ENCODE results near the gene NRXN3.

DNA sequence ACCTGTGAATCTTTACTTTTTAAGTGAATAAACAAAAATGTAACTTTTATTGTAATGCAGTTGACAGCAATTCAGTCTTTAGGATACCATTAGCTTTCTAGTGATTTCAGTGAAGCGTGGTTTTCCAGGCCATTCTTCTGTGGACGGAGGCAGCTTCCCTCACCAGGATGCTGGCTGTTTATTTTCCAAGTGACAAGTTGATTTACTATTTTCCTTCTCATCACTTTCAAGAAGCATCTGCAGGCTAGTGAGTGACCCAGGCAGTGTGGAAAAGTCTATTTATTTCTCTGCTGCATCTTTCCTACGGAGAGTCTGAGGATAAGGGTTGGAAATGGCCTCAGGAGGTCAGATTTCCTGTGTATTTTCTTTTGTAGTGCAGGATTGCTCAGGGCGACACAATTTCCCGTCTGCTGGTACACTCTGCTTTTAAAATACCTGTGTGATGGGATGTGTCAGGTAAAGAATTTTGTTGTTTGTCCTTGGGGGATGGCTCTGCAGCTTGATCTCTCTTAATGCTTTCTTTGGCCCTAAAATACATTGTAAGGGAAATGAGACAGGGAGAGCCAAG lies 467.8 kb downstream of the NRXN3 start:
- TF ChIP-seq, protein P1, sequence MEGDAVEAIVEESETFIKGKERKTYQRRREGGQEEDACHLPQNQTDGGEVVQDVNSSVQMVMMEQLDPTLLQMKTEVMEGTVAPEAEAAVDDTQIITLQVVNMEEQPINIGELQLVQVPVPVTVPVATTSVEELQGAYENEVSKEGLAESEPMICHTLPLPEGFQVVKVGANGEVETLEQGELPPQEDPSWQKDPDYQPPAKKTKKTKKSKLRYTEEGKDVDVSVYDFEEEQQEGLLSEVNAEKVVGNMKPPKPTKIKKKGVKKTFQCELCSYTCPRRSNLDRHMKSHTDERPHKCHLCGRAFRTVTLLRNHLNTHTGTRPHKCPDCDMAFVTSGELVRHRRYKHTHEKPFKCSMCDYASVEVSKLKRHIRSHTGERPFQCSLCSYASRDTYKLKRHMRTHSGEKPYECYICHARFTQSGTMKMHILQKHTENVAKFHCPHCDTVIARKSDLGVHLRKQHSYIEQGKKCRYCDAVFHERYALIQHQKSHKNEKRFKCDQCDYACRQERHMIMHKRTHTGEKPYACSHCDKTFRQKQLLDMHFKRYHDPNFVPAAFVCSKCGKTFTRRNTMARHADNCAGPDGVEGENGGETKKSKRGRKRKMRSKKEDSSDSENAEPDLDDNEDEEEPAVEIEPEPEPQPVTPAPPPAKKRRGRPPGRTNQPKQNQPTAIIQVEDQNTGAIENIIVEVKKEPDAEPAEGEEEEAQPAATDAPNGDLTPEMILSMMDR (IDR thresholded peaks at IDR 0.05 in 2 of 3, conservative IDR thresholded peaks at IDR 0.05 in 1 of 3; ENCODE audit: borderline replicate concordance in 1 of 3, insufficient read depth in 1 of 3, low read depth in 2 of 3, low read length in 2 of 3) = no peak
- TF ChIP-seq, protein P2, sequence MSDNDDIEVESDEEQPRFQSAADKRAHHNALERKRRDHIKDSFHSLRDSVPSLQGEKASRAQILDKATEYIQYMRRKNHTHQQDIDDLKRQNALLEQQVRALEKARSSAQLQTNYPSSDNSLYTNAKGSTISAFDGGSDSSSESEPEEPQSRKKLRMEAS (IDR thresholded peaks at IDR 0.05) = no peak
- TF ChIP-seq EZH2phosphoT487 (IDR thresholded peaks at IDR 0.05; ENCODE audit: borderline replicate concordance) (no peak), SIN3A (IDR thresholded peaks at IDR 0.05; ENCODE audit: low read depth) (no peak), CEBPB (IDR thresholded peaks at IDR 0.05; ENCODE audit: low read depth) (no peak), ZNF274 (IDR thresholded peaks at IDR 0.05; ENCODE audit: low read depth, low read length) (no peak), EZH2 (IDR thresholded peaks at IDR 0.05) (no peak), POLR2A (IDR thresholded peaks at IDR 0.05; ENCODE audit: borderline replicate concordance, extremely low read depth, insufficient read depth, insufficient read length) (no peak), SP1 (IDR thresholded peaks at IDR 0.05; ENCODE audit: low read depth) (no peak)
- TF ChIP-seq, protein P3, sequence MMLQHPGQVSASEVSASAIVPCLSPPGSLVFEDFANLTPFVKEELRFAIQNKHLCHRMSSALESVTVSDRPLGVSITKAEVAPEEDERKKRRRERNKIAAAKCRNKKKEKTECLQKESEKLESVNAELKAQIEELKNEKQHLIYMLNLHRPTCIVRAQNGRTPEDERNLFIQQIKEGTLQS (IDR thresholded peaks at IDR 0.05) = no peak
- TF ChIP-seq, protein P4, sequence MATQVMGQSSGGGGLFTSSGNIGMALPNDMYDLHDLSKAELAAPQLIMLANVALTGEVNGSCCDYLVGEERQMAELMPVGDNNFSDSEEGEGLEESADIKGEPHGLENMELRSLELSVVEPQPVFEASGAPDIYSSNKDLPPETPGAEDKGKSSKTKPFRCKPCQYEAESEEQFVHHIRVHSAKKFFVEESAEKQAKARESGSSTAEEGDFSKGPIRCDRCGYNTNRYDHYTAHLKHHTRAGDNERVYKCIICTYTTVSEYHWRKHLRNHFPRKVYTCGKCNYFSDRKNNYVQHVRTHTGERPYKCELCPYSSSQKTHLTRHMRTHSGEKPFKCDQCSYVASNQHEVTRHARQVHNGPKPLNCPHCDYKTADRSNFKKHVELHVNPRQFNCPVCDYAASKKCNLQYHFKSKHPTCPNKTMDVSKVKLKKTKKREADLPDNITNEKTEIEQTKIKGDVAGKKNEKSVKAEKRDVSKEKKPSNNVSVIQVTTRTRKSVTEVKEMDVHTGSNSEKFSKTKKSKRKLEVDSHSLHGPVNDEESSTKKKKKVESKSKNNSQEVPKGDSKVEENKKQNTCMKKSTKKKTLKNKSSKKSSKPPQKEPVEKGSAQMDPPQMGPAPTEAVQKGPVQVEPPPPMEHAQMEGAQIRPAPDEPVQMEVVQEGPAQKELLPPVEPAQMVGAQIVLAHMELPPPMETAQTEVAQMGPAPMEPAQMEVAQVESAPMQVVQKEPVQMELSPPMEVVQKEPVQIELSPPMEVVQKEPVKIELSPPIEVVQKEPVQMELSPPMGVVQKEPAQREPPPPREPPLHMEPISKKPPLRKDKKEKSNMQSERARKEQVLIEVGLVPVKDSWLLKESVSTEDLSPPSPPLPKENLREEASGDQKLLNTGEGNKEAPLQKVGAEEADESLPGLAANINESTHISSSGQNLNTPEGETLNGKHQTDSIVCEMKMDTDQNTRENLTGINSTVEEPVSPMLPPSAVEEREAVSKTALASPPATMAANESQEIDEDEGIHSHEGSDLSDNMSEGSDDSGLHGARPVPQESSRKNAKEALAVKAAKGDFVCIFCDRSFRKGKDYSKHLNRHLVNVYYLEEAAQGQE (IDR thresholded peaks at IDR 0.05; ENCODE audit: low read depth) = no peak

Data from HCT116 (cell line).